HEK293 (cell line): Measurements from ENCODE around the gene ZNF419.
"Not testable (repeated sequence)": the region's sequence is repeated elsewhere in the genome, so short reads cannot be mapped to it uniquely, and the experiment has no call there.

ENCODE experiments used
- CTCF ChIA-PET: fragments of 350-600 bp; formaldehyde crosslinking; extraction: SDS; loops from one replicate; lab custom pipeline; 2021; ENCODE audit warnings: antibody characterized with exemption; lab: Yijun Ruan, JAX
- POLR2A ChIA-PET: fragments of 300-600 bp; formaldehyde crosslinking; extraction: SDS; loops from one replicate; lab custom pipeline; 2020; ENCODE audit warnings: antibody characterized with exemption, inconsistent platforms; lab: Yijun Ruan, JAX
- H3K27ac ChIP-seq: fragments of 200-500 bp; sonication (Bioruptor generic); 2 replicates; pipeline ENCODE4 v1.5.1; 2014; ENCODE audit warnings: low read depth, low read length, control low read depth, inconsistent platforms; ENCODE audit errors: extremely low read depth
- H3K36me3 ChIP-seq, 2 experiments: fragments of 200-500 bp in 1 of 2; sonication (Bioruptor generic) in 1 of 2; 1 replicate in 1 of 2; 2 replicates in 1 of 2; pipeline ENCODE4 v1.5.1; 2014 to 2017; ENCODE audit warnings: inconsistent platforms in 2 of 2, low read length in 2 of 2; ENCODE audit not compliant: control insufficient read depth in 2 of 2, insufficient read depth in 1 of 2
- H3K4me1 ChIP-seq: fragments of 200-500 bp; sonication (Bioruptor generic); 2 replicates; pipeline ENCODE4 v1.5.1; 2014; ENCODE audit warnings: mild to moderate bottlenecking, low read length, inconsistent platforms; ENCODE audit not compliant: control insufficient read depth, insufficient read depth
- H3K4me3 ChIP-seq: 2 replicates; pipeline ENCODE4 v1.5.1; 2011; ENCODE audit warnings: low read depth, mild to moderate bottlenecking, control low read depth, low read length, moderate library complexity
- H3K9me3 ChIP-seq: fragments of 200-500 bp; sonication (Bioruptor generic); 2 replicates; pipeline ENCODE4 v1.5.1; 2014; ENCODE audit warnings: low read depth, low read length, inconsistent platforms; ENCODE audit not compliant: control insufficient read depth, insufficient read depth
- HOXC10 ChIP-seq: sonication (generic); formaldehyde crosslinking; IDR thresholded peaks from 2 replicates; pipeline ENCODE4 v1.8.1; 2023; ENCODE audit warnings: mild to moderate bottlenecking, missing genetic modification reagents
- KLF16 ChIP-seq: fragments of 450-650 bp; formaldehyde crosslinking; IDR thresholded peaks from 2 replicates; pipeline ENCODE4 v1.5.1; 2017; ENCODE audit warnings: missing biosample characterization, missing genetic modification characterization
- ZFP37 ChIP-seq: fragments of 450-650 bp; formaldehyde crosslinking; IDR thresholded peaks from 2 replicates; pipeline ENCODE4 v1.5.1; 2016; ENCODE audit warnings: missing biosample characterization, missing genetic modification characterization
- ZNF2 ChIP-seq: fragments of 450-650 bp; formaldehyde crosslinking; IDR thresholded peaks from 2 replicates; pipeline ENCODE4 v1.5.1; 2016; ENCODE audit warnings: missing biosample characterization, missing genetic modification characterization
- ZNF274 ChIP-seq, 2 experiments: fragments of 200-500 bp in 1 of 2; fragments of 450-650 bp in 1 of 2; sonication (Bioruptor generic) in 1 of 2; formaldehyde crosslinking in 1 of 2; IDR thresholded peaks; 2 replicates each; pipeline versions ENCODE4 v1.5.1 to v1.6.1; 2014 to 2016; ENCODE audit warnings: borderline replicate concordance in 1 of 2, inconsistent platforms in 1 of 2, low read length in 1 of 2, missing biosample characterization in 1 of 2, missing genetic modification characterization in 1 of 2
- ZNF501 ChIP-seq: fragments of 450-650 bp; formaldehyde crosslinking; IDR thresholded peaks from 2 replicates; pipeline ENCODE4 v1.5.1; 2016; ENCODE audit warnings: missing biosample characterization, missing genetic modification characterization
- ZNF561 ChIP-seq: fragments of 450-650 bp; IDR thresholded peaks from 2 replicates; pipeline ENCODE4 v1.5.1; 2018; ENCODE audit warnings: missing biosample characterization, missing genetic modification characterization, borderline replicate concordance
- ZNF785 ChIP-seq: fragments of 450-650 bp; formaldehyde crosslinking; IDR thresholded peaks from 2 replicates; pipeline ENCODE4 v1.5.1; 2016; ENCODE audit warnings: missing biosample characterization, missing genetic modification characterization
- TF ChIP-seq, protein P1 (sequence below): fragments of 450-650 bp; formaldehyde crosslinking; IDR thresholded peaks from 2 replicates; pipeline ENCODE4 v1.5.1; 2016; ENCODE audit warnings: missing biosample characterization, missing genetic modification characterization
- TF ChIP-seq, protein P2 (sequence below): fragments of 450-650 bp; formaldehyde crosslinking; IDR thresholded peaks from 2 replicates; pipeline ENCODE4 v1.5.1; 2017; ENCODE audit warnings: missing biosample characterization, missing genetic modification characterization
- TF ChIP-seq, protein P3 (sequence below): sonication (generic); formaldehyde crosslinking; IDR thresholded peaks from 2 replicates; pipeline ENCODE4 v1.8.1; 2022; ENCODE audit warnings: mild to moderate bottlenecking, moderate library complexity, missing genetic modification reagents
- TF ChIP-seq, protein P4 (sequence below): fragments of 450-650 bp; formaldehyde crosslinking; IDR thresholded peaks from 2 replicates; pipeline ENCODE4 v1.5.1; 2016; ENCODE audit warnings: missing biosample characterization, missing genetic modification characterization
- TF ChIP-seq, protein P5 (sequence below): fragments of 450-650 bp; formaldehyde crosslinking; optimal IDR thresholded peaks from 2 replicates; pipeline ENCODE3; 2016; ENCODE audit warnings: missing biosample characterization, mild to moderate bottlenecking, missing genetic modification characterization
- TF ChIP-seq, protein P6 (sequence below): fragments of 450-650 bp; formaldehyde crosslinking; IDR thresholded peaks from 2 replicates; pipeline ENCODE4 v1.5.1; 2016; ENCODE audit warnings: missing biosample characterization, missing genetic modification characterization
- TF ChIP-seq, protein P7 (sequence below): fragments of 450-650 bp; formaldehyde crosslinking; conservative IDR thresholded peaks from 2 replicates; pipeline ENCODE4 v1.5.1; 2016; ENCODE audit warnings: low read depth, missing biosample characterization, missing genetic modification characterization

The ZNF419 gene

DNA sequence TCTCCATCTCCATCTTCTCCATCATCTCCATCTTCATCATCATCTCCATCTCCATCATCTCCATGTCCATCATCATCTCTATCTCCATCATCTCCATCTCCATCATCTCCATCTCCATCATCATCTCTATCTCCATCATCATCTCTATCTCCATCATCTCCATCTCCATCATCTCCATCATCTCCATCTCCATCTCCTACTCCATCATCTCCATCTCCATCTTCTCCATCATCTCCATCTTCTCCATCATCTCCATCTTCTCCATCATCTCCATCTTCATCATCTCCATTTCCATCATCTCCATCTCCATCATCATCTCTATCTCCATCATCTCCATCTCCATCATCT, 11.8 kb downstream of the ZNF419 start:
- peaks cover 28 to 35% of the 10 kb centered on the region in 2 experiments; a peak in 2 of 3 replicates for H3K36me3 ChIP-seq
- H3K9me3 ChIP-seq, H3K4me1 ChIP-seq, H3K4me3 ChIP-seq, CTCF ChIA-PET, H3K27ac ChIP-seq: not testable (repeated sequence)
- 0 out of 2 replicates have a peak, but pooled peaks have one; percentile 48 for TF ChIP-seq ZNF785 (tag by site-specific recombination)
- TF ChIP-seq, protein P1, sequence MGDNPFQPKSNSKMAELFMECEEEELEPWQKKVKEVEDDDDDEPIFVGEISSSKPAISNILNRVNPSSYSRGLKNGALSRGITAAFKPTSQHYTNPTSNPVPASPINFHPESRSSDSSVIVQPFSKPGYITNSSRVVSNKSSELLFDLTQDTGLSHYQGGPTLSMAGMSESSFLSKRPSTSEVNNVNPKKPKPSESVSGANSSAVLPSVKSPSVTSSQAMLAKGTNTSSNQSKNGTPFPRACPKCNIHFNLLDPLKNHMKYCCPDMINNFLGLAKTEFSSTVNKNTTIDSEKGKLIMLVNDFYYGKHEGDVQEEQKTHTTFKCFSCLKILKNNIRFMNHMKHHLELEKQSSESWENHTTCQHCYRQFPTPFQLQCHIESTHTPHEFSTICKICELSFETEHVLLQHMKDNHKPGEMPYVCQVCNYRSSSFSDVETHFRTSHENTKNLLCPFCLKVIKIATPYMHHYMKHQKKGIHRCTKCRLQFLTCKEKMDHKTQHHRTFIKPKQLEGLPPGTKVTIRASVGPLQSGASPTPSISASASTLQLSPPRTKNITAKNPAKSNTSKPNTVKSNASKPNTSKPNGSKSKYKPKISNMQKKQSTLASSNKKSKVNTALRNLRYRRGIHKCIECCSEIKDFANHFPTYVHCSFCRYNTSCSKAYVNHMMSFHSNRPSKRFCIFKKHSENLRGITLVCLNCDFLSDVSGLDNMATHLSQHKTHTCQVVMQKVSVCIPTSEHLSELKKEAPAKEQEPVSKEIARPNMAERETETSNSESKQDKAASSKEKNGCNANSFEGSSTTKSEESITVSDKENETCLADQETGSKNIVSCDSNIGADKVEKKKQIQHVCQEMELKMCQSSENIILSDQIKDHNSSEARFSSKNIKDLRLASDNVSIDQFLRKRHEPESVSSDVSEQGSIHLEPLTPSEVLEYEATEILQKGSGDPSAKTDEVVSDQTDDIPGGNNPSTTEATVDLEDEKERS (tag by site-specific recombination): 0 out of 2 replicates have a peak, but pooled peaks have one; percentile 58
- TF ChIP-seq, protein P2, sequence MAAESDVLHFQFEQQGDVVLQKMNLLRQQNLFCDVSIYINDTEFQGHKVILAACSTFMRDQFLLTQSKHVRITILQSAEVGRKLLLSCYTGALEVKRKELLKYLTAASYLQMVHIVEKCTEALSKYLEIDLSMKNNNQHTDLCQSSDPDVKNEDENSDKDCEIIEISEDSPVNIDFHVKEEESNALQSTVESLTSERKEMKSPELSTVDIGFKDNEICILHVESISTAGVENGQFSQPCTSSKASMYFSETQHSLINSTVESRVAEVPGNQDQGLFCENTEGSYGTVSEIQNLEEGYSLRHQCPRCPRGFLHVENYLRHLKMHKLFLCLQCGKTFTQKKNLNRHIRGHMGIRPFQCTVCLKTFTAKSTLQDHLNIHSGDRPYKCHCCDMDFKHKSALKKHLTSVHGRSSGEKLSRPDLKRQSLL (tag by site-specific recombination): peak; percentile 100; the same call in 1 of the 2 replicates
- TF ChIP-seq, all 188 proteins: peak for 3; not testable (repeated sequence) for 185
- POLR2A ChIA-PET: interaction anchor here (0.5 to 1.1 kb wide), 9 partner anchors 9 to 252 kb away, joined by 3 to 10 read pairs (median 5); partner anchors contain the start of genes ZNF416, ZNF419, ZNF549 and ZNF772

DNA sequence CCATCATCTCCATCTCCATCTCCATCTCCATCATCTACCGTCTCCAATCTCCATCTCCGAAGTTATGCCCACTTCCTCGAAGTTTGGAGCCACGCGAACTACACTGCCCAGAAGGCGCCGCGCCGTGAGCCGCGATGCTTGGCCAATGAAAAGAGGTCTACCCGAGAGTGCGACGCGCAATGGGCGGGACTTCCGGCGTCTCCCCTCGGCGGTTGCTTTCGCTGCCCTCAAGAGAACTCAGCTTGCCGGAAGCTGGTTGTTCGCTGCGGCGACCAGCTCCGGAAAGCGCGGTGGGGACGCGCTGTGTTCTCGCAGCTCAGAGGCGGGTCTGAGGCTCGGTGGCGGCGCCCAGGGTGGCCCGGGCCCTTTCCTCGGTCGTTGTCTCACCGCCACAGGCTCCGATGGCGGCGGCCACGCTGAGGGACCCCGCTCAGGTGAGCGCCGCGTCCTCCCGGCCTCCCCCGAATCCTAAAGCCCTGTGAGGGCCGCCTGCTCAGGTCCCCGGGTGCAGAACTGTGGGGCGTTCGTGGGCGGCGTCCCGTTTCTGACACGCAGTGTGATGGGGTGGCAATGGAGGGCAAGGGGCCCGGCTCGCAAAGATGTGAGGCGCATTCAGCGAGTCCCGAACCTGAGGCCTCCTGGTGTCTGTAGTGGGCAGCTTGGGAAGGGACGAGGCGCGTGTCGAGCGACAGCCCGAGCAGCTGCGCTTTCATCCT, 12.3 kb downstream of the ZNF419 start, which contains the start of gene ZNF773:
Gene ZNF773 (plus strand): TSS at position 259 of the 716 bp plus-strand sequence. CDS start 143 bp downstream, at position 402.
- CTCF ChIA-PET; H3K9me3 ChIP-seq; H3K4me1 ChIP-seq; TF ChIP-seq ZNF274 (IDR thresholded peaks at IDR 0.05; ENCODE audit: low read length): not testable (repeated sequence)
- POLR2A ChIA-PET: interaction anchor here (0.5 to 1.1 kb wide), 11 partner anchors 8 to 405 kb away, joined by 3 to 10 read pairs (median 5); partner anchors contain the start of genes ZNF416, ZNF419, ZNF549 and ZNF772
- Histone ChIP-seq H3K4me3 (peak within 1 kb of the TSS; percentile 87), H3K36me3 (peaks cover 25 to 36% of the 10 kb centered on the region in 2 experiments; a peak in 2 of 3 replicates), H3K27ac (peak within 1 kb of the TSS; percentile 85)
- TF ChIP-seq, protein P3, sequence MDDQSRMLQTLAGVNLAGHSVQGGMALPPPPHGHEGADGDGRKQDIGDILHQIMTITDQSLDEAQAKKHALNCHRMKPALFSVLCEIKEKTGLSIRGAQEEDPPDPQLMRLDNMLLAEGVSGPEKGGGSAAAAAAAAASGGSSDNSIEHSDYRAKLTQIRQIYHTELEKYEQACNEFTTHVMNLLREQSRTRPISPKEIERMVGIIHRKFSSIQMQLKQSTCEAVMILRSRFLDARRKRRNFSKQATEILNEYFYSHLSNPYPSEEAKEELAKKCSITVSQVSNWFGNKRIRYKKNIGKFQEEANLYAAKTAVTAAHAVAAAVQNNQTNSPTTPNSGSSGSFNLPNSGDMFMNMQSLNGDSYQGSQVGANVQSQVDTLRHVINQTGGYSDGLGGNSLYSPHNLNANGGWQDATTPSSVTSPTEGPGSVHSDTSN: peak; percentile 86; the same call in 1 of the 2 replicates
- TF ChIP-seq HOXC10: peak; percentile 75; the same call in 1 of the 2 replicates
- TF ChIP-seq, protein P4, sequence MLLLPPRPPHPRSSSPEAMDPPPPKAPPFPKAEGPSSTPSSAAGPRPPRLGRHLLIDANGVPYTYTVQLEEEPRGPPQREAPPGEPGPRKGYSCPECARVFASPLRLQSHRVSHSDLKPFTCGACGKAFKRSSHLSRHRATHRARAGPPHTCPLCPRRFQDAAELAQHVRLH: peak; percentile 50; the same call in 1 of the 2 replicates
- TF ChIP-seq, protein P5, sequence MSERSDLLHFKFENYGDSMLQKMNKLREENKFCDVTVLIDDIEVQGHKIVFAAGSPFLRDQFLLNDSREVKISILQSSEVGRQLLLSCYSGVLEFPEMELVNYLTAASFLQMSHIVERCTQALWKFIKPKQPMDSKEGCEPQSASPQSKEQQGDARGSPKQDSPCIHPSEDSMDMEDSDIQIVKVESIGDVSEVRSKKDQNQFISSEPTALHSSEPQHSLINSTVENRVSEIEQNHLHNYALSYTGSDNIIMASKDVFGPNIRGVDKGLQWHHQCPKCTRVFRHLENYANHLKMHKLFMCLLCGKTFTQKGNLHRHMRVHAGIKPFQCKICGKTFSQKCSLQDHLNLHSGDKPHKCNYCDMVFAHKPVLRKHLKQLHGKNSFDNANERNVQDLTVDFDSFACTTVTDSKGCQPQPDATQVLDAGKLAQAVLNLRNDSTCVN (tag by site-specific recombination): peak; percentile 71
- TF ChIP-seq, protein P6, sequence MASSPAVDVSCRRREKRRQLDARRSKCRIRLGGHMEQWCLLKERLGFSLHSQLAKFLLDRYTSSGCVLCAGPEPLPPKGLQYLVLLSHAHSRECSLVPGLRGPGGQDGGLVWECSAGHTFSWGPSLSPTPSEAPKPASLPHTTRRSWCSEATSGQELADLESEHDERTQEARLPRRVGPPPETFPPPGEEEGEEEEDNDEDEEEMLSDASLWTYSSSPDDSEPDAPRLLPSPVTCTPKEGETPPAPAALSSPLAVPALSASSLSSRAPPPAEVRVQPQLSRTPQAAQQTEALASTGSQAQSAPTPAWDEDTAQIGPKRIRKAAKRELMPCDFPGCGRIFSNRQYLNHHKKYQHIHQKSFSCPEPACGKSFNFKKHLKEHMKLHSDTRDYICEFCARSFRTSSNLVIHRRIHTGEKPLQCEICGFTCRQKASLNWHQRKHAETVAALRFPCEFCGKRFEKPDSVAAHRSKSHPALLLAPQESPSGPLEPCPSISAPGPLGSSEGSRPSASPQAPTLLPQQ (tag by site-specific recombination): 0 out of 2 replicates have a peak, but pooled peaks have one; percentile 52
- TF ChIP-seq ZNF501: peak; percentile 80; the same call in 1 of the 2 replicates
- TF ChIP-seq ZNF561: peak; percentile 72; the same call in 1 of the 2 replicates
- TF ChIP-seq, protein P7, sequence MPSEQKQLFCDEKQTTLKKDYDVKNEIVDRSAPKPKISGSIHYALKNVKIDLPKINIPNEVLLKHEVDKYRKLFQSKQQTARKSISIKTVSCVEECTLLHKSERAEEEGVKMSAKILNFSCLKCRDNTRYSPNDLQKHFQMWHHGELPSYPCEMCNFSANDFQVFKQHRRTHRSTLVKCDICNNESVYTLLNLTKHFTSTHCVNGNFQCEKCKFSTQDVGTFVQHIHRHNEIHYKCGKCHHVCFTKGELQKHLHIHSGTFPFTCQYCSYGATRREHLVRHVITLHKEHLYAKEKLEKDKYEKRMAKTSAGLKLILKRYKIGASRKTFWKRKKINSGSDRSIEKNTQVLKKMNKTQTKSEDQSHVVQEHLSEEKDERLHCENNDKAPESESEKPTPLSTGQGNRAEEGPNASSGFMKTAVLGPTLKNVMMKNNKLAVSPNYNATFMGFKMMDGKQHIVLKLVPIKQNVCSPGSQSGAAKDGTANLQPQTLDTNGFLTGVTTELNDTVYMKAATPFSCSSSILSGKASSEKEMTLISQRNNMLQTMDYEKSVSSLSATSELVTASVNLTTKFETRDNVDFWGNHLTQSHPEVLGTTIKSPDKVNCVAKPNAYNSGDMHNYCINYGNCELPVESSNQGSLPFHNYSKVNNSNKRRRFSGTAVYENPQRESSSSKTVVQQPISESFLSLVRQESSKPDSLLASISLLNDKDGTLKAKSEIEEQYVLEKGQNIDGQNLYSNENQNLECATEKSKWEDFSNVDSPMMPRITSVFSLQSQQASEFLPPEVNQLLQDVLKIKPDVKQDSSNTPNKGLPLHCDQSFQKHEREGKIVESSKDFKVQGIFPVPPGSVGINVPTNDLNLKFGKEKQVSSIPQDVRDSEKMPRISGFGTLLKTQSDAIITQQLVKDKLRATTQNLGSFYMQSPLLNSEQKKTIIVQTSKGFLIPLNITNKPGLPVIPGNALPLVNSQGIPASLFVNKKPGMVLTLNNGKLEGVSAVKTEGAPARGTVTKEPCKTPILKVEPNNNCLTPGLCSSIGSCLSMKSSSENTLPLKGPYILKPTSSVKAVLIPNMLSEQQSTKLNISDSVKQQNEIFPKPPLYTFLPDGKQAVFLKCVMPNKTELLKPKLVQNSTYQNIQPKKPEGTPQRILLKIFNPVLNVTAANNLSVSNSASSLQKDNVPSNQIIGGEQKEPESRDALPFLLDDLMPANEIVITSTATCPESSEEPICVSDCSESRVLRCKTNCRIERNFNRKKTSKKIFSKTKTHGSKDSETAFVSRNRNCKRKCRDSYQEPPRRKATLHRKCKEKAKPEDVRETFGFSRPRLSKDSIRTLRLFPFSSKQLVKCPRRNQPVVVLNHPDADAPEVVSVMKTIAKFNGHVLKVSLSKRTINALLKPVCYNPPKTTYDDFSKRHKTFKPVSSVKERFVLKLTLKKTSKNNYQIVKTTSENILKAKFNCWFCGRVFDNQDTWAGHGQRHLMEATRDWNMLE (tag by site-specific recombination): peak; percentile 78
- peak; percentile 38; the same call in 1 of the 2 replicates for TF ChIP-seq KLF16
- TF ChIP-seq ZFP37 (tag by site-specific recombination): peak; percentile 71; the same call in 1 of the 2 replicates
- 0 out of 2 replicates have a peak, but pooled peaks have one; percentile 28 for TF ChIP-seq ZNF2
- TF ChIP-seq ZNF274 (tag by site-specific recombination; IDR thresholded peaks at IDR 0.05; ENCODE audit: borderline replicate concordance): peak; percentile 60; the same call in 1 of the 2 replicates
